NCI-H1417 treated with DMSO at 0.1 percent for 48 hours (cell line): ENCODE data around the gene IRF5.
"Not testable (repeated sequence)": the region's sequence is repeated elsewhere in the genome, so short reads cannot be mapped to it uniquely, and the experiment has no call there.

Source experiments
- DNase-seq: peaks from one replicate; lab custom pipeline; 2025; lab: John Stamatoyannopoulos, UW

IRF5 gene

DNA sequence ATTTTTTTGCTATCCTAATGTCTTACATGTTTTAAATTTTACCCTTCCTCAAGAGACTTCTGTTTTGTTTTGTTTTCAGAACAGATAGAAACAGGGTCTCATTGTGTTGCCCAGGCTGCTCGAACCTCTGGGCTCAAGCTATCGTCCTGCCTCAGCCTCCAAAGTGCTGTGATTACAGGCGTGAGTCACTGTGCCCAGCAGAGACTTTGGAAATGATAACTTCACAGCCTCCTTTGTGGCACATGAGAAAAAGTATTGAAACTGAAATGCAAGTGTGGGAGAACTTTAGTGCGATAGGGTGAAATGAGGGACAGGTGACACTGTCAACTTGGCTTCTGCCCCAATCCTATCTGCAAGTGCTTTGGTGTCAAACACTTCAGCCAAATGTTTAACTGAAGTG is 21.6 kb downstream of the IRF5 start:
- no peak for DNase-seq

DNA sequence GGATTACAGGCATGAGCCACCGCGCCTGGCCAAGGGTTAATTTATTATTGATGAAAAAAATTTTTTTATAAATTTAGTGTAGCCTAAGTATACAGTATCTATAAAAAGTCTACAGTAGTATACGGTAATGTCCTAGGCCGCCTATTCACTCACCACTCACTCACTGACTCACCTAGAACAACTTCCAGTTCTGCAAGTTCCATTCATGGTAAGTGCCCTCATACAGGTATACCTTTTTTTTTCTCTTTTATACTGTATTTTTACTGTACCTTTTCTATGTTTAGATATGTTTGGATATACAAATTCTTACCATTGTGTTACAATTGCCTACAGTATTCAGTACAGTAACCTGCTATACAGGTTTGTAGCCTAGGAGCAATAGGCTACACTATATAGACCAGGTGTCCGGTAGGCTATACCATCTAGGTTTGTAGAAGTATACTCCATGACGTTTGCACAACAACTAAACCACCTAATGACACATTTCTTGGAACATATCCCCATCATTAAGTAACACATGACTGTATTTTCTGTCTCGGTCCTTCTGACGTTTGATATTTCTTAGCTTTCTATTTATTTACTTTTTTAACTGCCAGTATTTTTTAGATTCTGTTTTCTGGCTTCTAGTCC is 23.4 kb downstream of the IRF5 start:
- no peak for DNase-seq

DNA sequence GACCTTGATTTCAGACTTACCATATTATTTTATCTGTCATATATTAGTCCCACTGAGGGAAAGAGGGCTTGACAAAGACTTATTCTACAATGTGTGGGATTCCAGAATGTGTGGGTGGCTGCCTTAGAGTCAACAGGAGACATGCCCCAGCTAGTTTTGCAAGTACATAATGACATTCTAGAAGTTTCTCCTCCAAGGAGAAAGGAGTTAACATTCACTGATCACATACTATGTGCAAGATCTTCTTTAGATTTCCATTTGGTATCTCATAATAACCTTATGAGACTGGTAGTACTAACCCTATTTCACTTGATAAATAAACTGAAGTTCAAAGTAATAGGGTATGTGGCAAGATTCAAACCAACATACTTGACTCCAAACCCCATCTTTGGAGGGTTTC is 25.2 kb downstream of the IRF5 start:
- no peak for DNase-seq

DNA sequence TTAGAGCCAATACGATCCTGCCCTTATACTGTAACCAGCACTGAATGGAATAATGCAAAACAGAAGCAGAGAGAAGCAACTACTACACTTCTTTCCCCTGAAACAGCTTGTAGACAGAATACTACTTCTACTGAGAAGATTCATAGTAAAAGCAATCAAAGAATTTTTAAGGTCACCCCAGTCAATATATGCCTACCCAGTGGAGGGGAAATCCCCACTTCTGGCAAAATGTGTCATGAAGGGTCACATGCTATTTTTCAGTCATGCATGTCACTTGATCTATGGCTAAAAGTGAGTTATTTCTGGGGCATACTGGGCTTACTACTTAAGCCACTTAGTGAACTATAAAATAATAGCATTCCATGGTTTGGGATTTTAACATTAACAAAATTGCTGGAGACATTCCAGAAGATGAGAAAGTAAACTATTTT is 25.6 kb downstream of the IRF5 start:
- DNase-seq, result no peak

DNA sequence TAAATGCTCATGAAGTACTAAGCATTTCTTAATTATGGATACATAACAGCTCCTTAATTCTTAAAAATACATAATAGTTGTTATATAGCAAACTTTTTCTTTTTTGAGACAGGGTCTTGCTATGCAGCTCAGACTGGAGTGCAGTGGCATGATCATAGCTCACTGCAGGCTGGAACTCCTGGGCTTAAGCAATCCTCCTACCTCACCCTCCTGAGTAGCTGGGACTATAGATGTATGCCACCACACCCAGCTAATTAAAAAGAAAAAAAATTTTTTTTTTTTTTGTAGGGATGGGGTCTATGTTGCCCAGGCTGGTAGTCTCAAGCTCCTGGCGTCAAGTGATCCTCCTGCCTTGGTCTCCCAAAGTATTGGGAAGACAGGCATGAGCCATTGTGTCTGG is 30.9 kb downstream of the IRF5 start:
- no peak for DNase-seq

DNA sequence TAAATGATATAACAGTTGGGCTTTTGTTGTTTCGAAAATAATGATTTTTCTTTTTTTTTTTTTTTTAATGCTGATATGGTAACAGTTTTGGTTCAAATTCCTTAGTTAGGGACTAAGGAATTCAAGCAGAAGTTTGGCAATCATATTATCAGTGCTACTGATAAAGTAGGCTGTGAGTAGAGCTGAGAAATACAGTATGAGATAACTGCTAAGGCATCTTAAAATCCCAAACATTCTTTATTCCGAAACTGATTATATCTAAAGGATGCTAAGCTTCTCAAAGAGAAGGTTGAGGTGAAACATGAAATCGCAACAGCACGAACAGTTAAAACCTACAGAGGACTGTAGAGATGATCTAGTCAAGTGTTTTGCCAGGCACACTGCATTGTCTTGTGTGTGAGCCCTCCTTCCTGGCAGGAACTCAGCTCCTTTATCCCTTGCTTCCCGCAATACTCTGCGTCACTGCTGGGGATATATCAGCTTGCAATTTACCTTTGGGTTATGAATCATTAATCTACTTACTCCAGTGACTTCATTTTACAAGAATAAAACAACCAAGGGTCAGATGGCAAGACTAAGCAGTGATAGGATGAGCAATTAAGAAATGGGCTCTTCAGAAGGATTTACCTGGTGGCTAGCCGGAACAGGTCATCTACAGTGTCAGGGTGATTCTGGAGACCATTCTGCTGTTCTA is 36.7 kb downstream of the IRF5 start:
- no peak for DNase-seq

DNA sequence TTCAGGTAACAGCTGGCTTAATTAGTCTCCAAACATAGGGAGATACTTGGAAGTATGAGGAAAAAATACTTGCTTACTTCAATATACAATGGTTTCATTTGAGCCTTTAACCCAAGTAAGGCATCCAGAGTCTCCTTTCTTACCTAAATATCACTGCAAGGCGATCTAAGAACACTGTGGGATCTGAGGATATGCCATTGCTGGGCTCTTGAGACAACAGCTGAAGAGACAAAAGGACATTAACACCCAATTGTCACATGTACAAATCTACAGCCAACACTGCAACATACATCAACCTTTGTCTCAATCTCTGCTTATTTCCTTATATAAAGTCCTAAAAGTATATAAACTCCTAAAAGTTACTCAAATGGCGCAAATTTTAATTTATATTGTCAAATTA is 44.4 kb downstream of the IRF5 start:
- no peak for DNase-seq

DNA sequence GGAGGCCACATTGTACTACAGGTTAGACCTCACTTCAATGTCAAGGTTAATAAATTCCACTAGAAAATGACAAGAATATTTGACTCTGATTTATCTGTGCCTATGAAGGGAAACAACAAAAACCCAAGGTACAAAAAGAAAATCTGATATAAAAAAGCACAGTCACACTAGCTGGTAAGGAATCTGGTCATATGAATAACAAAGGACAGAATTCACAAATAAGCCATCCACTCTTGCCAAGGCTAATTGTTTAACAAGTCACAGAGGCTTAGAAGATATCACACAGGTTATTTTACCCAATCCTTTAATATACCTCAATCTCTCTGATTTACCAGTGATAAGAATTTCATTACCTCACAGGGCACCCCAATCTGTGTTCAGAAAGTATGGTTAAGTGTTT is 47.9 kb downstream of the IRF5 start:
- DNase-seq, result no peak

DNA sequence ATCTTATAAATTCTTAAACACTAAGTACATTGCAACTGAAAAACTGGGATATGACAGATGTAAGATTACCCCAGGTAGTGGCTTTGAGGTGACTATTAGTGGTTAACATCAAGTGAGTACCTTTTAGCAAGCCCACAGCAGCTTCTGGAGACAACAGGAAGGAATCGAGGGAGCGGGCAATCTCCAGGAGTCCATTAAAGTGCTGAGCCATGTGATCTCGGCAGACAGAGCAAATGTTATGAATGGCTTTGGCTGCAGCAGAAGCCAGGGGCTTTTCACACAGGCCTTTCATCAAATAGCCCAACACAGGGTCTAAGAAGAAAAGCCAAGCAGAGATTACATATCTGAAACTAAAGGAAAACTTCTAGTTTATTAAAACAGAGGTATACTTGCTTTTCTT is 48.9 kb downstream of the IRF5 start:
- DNase-seq, result no peak

DNA sequence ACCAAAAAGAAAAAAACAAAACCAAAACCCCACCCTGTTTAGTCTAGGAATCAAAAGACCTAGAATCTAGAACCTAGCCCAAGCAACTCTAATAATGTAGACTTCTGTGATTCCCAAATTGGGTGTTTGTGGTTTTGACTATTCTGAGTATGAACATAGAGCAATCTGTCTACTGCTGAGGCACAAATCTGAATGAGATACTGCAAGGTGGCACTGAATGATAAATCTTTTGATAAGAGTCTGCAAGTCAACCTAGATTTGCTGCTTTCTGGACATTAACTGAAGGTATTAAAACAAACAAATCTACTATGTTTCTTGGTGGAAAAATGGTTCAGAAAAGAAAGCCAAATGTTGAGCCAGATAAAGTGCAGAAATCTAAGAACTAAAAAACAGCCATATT is 50.6 kb downstream of the IRF5 start:
- no peak for DNase-seq

DNA sequence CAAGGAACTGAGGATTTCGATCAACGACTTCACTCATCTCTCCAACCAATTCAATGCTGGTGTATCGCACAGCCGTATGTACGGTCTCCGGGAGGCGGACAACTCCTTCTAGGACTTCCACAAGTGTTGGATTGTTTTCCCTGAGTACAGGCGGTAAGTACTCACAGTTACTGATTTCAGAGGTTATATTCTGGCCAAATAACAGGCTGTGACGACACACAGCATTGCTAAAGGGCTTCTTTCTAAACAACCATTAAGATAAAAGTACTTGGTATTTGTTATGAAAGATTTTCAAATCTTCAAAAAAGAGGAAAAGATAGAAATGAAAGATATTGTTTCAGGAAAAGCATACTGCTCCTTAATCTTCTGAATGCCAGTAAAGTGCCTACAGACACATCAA is 52.2 kb downstream of the IRF5 start:
- no peak for DNase-seq

DNA sequence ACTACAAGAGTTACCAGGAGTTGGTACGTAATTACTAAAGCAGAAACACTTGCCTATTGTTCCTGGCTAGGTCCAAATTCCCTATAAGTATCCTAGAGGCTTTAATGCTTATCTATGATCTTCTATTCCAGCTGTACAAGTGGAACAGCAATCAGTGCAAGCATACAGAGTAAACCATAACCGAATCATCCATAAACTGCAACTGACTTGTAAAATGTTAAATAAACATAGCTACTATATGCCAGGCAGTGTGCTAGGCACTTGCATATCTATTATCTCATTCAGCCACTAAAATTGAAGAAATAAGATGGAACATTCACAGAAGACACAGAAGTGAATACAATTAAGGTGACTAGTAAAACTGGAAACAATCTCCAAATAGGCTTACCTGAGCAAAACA is 55.7 kb downstream of the IRF5 start:
- no peak for DNase-seq

DNA sequence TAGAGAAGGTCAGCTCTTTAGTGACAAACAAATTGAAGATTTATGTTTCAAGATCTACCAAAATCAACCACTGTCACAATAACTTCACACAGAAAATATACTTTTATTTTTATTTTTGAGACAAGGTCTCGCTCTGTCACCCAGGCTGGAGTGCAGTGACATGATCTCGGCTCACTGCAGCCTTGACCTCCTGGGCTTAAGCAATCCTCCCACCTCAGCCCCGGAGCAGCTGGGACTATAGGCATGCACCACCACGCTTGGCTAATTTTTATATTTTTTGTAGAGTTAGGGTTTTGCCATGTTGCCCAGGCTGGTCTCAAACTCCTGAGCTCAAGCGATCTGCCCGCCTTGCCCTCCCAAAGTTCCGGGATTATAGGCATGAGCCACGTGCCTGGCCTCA is 56.8 kb downstream of the IRF5 start:
- DNase-seq, result not testable (repeated sequence)

DNA sequence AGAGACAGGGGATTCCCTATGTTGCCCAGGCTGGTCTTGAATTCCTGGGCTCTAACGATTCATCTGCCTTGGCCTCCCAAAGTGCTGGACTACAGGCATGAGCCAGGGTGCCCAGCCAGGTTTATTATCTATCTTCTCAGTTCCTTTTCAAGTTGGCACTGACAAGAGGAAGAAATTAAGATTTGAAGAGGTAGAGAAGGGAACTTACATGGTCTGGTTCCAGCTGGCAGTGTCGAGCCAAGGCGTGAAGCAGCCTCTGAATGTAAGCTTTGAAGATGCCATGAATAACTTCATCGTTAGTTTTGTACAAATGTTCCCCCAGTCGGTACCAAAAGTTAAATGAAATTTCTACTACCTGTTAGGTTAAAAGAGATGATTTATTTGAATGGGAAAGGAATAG is 59.5 kb downstream of the IRF5 start:
- no peak for DNase-seq
